Dedifferentiated amniotic fluid mesenchymal stem cell (primary cell): ENCODE data around the gene BORCS6.

Experiments
- DNase-seq: peaks from one replicate; pipeline ENCODE4 v3.0.0-alpha.2; 2016; ENCODE audit errors: extremely low spot score

The BORCS6 gene

DNA sequence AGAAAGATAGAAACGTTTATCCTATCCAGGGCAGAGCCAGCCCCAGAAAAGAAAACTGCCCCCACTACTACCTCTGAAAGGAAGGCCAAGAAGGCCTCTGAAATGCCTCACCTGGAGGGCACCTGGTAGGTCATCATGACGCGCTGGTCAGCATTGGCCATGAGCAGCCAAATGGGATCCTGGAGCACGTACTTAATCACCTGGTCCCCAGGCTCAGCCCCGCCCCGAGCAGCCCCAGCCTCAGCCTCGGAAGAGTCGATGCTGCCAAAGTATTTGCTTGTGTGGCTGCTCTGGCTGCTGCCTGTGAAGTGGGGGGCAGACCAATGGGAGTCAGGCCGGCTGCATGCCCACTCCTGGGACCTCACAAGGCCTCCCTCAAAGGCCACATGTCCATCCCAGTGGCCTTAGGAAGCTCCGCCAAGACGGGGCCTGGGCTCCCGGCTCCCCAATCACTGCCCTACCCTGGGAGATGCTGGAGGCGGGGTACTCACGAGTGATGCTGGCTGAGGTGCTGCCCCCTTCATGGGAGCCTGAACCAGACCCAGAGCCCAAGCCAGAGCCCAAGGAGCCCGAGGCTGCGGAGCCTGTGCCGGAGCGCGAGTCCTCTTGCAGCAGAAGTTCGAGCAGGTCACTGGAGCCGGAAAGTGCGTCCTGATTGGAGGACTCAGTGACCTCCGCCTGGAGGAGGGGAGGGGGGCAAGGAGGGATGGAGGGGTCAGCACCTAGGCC, 47.7 kb downstream of the BORCS6 start:
- DNase-seq: no peak

GRCh38 chr17:8141741-8142140, 48.2 kb downstream of the BORCS6 start:
- DNase-seq: no peak

- no peak for DNase-seq
Measured at GRCh38 chr17:8141045-8141444, 48.9 kb downstream of the BORCS6 start.

- DNase-seq: no peak
Measured at GRCh38 chr17:8140065-8141029, 49.6 kb downstream of the BORCS6 start.

DNA sequence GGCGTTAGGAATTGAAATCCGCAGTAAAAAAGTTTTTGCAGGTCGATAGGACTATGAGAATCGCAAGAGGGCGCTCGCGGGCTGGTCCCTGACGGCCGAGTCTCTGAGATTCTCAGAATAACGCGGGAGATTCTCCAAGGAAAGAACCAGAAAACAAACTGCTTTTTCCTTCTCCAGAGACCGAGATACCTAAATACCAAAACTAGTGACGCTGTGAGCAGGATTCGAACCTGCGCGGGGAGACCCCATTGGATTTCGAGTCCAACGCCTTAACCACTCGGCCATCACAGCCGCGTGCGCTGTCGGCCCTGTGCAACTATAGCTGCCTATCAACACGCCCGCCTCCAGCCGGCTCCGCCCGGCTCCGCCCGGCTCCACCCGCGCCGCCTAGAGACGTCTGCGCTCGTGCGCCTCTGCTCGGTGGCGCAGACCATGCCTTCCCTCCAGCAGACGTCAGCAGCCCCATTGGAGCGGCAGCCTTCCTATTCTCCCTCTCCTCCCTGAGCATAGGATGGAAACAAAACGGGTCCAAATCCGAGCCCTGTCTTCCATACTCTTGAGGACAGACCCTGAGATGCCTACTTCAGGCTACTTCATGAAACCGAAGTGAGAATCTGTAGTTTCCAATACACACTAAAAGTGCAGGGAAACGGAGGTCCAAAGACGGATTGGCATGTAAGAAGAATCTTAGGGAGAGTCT, 51.2 kb downstream of the BORCS6 start:
- peak; percentile 99 for DNase-seq

GRCh38 chr17:8138374-8138671, 51.7 kb downstream of the BORCS6 start:
- DNase-seq: no peak
